Measurements from ENCODE around the gene TMEM132A.

GRCh38 chr11:60934124-60934789 lies 10.0 kb downstream of the TMEM132A start:
- TF ChIP-seq CTCF (IDR thresholded peaks at IDR 0.05), result no peak
- TF ChIP-seq POLR2A (IDR thresholded peaks at IDR 0.05), result no peak
